SK-N-MC (cell line): Measurements from ENCODE around the gene CALR3.

Experiments used
- DNase-seq: peaks from one replicate; pipeline ENCODE4 v3.0.0-alpha.2; 2011; ENCODE audit warnings: low read depth, low spot score
- H3K27ac ChIP-seq: fragments of 200-600 bp; sonication (generic); 2 replicates; pipeline ENCODE4 v1.5.1; 2016; ENCODE audit warnings: mixed run types
- H3K36me3 ChIP-seq: fragments of 200-600 bp; sonication (generic); 2 replicates; pipeline ENCODE4 v1.6.1; 2017; ENCODE audit warnings: antibody characterized with exemption, low read length, mixed read lengths; ENCODE audit not compliant: insufficient read depth
- H3K4me3 ChIP-seq: fragments of 200-600 bp; sonication (generic); 2 replicates; pipeline ENCODE4 v1.5.1; 2016
- H3K9ac ChIP-seq: fragments of 200-600 bp; sonication (generic); 2 replicates; pipeline ENCODE4 v1.8.0; 2017; ENCODE audit warnings: mixed run types, mixed read lengths; ENCODE audit not compliant: insufficient read length
- H3K9me3 ChIP-seq: fragments of 200-600 bp; sonication (generic); 2 replicates; pipeline ENCODE4 v1.6.1; 2017; ENCODE audit warnings: low read depth, mild to moderate bottlenecking, antibody characterized with exemption, low read length, moderate library complexity, mixed read lengths
- EZH2 ChIP-seq: fragments of 200-600 bp; sonication (generic); IDR thresholded peaks from one replicate; pipeline ENCODE4 v1.6.1; 2017; ENCODE audit warnings: antibody characterized with exemption
- FOXP2 ChIP-seq: optimal IDR thresholded peaks from 2 replicates; pipeline ENCODE3; 2011; ENCODE audit warnings: mild to moderate bottlenecking, moderate library complexity; ENCODE audit not compliant: insufficient read depth; ENCODE audit errors: extremely low read length, control extremely low read depth
- POLR2AphosphoS5 ChIP-seq: IDR thresholded peaks from 2 replicates; pipeline ENCODE4 v1.6.1; 2012; ENCODE audit warnings: mild to moderate bottlenecking, low read depth, low read length, borderline replicate concordance

CALR3 gene

DNA sequence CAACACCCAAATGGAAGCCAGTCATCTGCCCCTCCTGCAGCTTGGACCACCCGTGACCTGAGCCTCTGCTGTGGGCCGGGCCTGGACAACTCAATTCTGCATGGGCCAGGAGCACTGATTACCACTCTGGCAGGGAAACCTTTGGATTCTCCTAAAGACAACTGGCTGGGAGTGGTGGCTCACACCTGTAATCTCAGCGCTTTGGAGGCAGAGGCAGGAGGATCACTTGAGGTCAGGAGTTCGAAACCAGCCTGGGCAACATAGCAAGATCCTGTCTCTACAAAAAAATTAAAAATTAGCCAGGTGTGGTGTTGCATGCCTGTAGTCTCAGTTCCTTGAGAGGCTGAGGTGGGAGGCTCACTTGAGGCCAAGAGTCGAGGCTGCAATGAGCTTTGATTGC, 30.7 kb downstream of the CALR3 start:
- TF ChIP-seq EZH2, result no peak
- no peak for TF ChIP-seq FOXP2
- no peak for TF ChIP-seq POLR2AphosphoS5
- no peaks in the 10 kb centered on the region; the same call in 1 of the 2 replicates for H3K36me3 ChIP-seq
- no peak overlapping the region for H3K9ac ChIP-seq
- H3K9me3 ChIP-seq, result no peaks in the 10 kb centered on the region
- H3K27ac ChIP-seq, result no peak overlapping the region
- H3K4me3 ChIP-seq, result no peak overlapping the region
- DNase-seq, result no peak

DNA sequence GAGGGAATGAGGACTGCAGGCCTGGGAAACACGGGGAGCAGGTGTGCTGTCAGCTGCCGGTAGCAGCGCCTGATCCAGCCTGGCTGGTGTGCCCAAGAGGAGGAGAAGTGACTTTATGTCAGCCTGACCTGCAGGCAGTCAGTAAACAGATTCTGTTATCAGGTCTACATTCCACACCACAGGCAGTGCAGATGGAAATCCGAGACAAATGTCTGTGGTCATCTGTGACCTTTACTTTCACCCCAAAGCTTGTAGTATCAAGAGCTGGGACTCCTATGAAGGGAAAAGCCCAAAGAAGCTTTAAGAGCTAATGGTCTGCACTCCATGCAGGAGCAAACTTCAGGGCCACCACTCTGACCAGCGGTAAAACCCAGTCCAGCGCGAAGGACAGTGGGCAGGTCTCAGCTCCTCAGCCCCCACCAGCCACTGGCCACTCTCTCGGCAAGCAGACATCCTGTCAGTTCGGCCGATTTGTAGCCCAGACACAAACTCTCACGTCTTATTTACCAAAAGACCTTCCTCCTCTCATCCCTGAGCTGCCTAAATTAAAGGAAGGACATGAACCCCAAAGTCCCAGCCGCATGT, 31.9 kb downstream of the CALR3 start:
- DNase-seq, result no peak
- no peak overlapping the region for H3K27ac ChIP-seq
- TF ChIP-seq POLR2AphosphoS5 (no peak), FOXP2 (no peak), EZH2 (no peak)
- no peaks in the 10 kb centered on the region; the same call in 1 of the 2 replicates for H3K36me3 ChIP-seq
- no peak overlapping the region for H3K4me3 ChIP-seq
- H3K9ac ChIP-seq, result no peak overlapping the region
- H3K9me3 ChIP-seq, result no peaks in the 10 kb centered on the region

DNA sequence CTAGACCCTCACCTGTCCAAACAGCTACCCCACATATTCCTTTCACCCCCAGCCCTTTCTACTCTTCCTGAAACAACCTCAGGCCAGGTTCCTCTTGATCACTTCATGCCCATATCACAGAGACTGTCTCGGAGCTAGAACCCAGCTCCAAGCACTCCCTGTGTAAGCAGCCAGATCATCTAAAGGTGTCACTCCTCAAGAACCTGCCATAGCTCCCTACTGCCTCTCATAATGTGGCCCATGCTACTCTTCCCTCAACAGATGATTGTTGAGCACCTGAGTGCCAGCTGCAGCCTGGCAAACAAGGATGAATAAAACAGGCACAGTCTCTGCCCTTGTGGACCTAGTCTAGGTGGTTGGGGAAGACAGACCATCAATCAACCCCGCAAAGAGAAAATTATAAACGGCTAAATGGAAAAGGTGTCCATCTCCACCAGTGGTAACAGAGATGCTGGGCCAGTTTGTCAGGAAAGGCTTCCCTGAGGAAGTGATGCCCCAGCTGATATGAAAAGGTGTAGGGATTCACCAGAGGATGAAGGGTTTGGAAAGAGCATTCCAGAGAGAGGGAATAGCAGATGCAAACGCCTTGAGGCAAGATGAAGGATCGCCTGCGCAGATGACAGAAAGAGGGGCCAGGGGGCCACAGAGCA, 32.5 kb downstream of the CALR3 start:
- Histone ChIP-seq H3K9me3 (no peaks in the 10 kb centered on the region), H3K27ac (no peak overlapping the region), H3K9ac (no peak overlapping the region), H3K36me3 (no peaks in the 10 kb centered on the region; the same call in 1 of the 2 replicates), H3K4me3 (no peak overlapping the region)
- TF ChIP-seq FOXP2 (no peak), EZH2 (no peak)
- DNase-seq, result no peak

DNA sequence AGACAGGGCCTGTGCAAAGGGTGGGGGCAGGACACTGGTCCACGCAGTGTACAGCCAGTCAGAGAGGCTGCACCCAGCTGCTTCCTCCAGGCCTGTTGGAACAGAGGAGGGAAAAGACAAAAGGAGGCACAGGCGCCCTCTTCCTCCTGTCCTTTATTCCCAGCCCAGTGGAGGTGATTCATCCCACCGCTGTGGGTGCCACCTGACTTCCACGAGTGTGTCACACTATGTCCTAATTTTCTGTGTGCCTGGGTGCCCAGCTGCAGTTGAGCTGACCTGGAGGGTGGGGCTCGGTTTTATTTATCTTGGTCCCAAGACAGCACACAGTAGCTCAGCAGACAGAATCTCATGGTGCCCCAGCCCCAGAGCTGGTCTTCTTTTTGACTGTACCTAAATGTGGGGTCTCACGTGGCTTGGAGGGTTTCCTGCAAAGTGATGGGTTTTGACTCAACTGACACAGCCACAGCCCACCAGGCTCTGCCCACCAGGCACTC, 33.2 kb downstream of the CALR3 start:
- H3K36me3 ChIP-seq, result no peaks in the 10 kb centered on the region; the same call in 1 of the 2 replicates
- H3K4me3 ChIP-seq, result no peak overlapping the region
- H3K27ac ChIP-seq, result no peak overlapping the region
- no peak for TF ChIP-seq FOXP2
- no peak for TF ChIP-seq EZH2
- TF ChIP-seq POLR2AphosphoS5, result no peak
- H3K9ac ChIP-seq, result no peak overlapping the region
- H3K9me3 ChIP-seq, result no peaks in the 10 kb centered on the region
- DNase-seq, result no peak

DNA sequence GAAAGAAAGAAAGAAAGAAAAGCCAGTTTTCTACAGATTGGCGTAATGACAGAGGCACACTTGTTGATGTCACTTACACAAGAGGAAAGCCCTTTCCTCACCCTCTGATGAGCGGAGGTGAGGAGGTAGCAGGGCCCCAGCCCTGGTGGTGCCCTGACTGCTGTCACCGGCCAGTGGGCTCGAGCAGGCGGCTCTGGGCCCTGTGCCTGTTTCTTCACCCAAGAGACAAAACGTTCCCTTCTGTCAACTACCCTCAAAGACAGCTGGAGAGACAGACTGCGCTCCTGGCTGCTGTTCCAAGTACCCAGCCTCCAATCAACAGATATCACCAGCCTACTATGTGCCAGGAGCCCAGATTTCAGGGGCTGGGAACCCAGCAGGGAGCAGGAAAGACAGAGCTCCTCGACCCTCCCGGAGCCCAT, 34.3 kb downstream of the CALR3 start:
- Histone ChIP-seq H3K9ac (no peak overlapping the region), H3K36me3 (no peaks in the 10 kb centered on the region; the same call in 1 of the 2 replicates), H3K9me3 (no peaks in the 10 kb centered on the region), H3K4me3 (no peak overlapping the region), H3K27ac (peak overlapping the region; percentile 44; the same call in 1 of the 2 replicates)
- no peak for TF ChIP-seq FOXP2
- no peak for TF ChIP-seq POLR2AphosphoS5
- no peak for TF ChIP-seq EZH2
- no peak for DNase-seq

DNA sequence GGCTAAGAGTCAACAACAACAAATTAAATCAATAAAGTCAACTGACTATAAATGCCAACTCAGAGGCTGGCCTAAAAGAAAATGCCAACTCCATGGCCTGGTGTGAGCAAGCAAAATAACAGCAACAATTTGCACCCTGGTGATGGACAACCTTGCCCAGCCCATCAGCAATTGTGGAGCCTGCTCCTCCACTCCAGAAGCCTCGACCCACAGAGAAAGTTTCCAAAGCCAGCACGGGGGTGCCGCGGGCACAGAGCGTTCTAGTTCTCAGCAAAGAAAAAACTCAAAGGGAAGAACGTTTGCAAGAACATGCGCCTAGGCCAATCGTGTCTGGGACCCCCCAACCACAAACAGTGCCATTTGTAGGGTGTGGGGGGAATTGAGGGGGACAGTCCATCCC, 35.5 kb downstream of the CALR3 start:
- Histone ChIP-seq H3K36me3 (no peaks in the 10 kb centered on the region; the same call in 1 of the 2 replicates), H3K9ac (no peak overlapping the region), H3K4me3 (no peak overlapping the region), H3K27ac (peak overlapping the region; percentile 5; the same call in 1 of the 2 replicates), H3K9me3 (no peaks in the 10 kb centered on the region)
- DNase-seq, result no peak
- TF ChIP-seq EZH2 (no peak), POLR2AphosphoS5 (no peak), FOXP2 (no peak)

DNA sequence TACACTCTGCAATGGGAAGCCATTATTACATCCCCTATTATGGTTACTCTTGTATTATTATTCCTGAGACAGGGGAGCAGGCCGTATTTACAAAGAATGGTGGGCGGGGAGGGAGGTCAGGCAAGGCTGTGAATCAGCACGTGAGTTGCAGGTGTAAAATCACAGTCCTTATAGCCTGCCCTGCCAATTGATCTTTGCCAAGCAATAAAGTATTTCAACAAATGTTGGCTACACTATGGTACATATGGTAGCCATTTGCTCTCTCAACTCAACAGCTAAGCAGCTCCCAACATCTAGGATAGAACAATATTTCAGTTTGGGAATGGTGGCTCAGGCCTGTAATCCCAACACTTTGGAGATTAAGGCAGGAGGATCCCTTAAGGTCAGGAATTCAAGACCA, 36.3 kb downstream of the CALR3 start:
- Histone ChIP-seq H3K36me3 (no peaks in the 10 kb centered on the region), H3K9ac (no peak overlapping the region), H3K27ac (no peak overlapping the region), H3K9me3 (no peaks in the 10 kb centered on the region), H3K4me3 (no peak overlapping the region)
- no peak for TF ChIP-seq EZH2
- TF ChIP-seq POLR2AphosphoS5, result no peak
- TF ChIP-seq FOXP2, result no peak
- no peak for DNase-seq

DNA sequence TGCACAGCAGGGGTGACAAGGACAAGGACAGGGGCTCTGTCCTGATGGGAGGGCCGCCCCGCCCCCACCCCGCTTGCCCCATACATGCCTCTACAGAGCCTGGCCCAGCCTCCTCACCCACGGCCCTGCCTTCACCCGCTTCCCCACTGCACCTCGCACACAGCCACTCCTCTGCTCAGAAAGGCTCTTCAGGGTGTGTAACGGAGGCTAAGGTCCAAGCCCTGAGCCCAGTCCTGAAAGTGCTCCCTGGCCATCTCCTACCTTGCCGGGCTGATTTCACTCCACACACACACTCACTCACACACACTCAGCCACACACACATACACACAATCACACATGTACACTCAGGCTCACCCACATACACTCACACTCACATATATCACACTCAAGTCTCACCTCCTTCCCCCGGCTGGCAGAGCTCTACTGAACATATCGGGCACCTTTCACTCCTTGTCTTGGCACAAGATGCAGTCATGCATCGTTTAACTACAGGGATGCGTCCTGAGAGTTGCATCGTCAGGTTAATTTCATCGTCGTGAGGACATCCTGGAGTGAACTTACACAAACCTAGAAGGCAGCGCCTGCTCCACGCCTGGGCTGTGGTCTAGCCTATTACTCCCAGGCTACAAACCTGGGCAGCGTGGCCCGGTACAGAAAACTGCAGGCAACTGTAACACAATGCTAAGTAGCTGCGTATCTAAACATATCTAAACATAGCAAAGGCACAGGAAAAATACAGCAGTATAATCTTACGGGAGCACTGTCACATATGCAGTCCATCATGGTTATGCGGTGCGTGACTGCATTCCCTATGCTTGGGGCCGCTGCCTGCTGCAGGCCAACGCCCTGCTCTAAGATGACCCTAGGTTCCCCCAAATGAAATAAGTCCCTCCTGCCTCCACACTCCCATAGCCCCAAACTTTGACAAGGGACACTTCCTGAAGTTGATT, 37.3 kb downstream of the CALR3 start:
- no peak for TF ChIP-seq EZH2
- Histone ChIP-seq H3K9me3 (no peaks in the 10 kb centered on the region), H3K36me3 (no peaks in the 10 kb centered on the region), H3K9ac (no peak overlapping the region), H3K27ac (peak overlapping the region; percentile 35), H3K4me3 (no peak overlapping the region)
- DNase-seq, result no peak
